ENCODE measurements around the gene TIMP3.

DNA sequence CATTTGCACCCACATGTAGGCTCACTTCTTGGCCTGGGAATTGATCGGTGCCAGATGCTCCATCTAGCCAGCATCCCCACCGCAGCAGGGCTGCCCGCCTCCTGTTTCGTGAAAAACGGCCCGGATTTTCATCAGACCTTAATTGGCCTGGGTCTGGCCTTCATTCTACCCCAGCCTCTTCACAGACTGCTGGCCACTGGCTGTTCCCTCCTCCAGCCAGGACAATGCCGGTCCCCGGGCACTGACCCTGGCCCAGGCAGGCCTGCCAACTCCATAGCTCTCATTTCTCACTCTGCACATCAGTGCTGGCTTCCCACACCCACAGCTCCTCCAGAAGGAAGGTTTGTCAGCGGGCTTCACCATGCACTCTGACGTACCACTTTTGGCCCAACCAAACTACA lies 27.9 kb downstream of the TIMP3 start:
- TF ChIP-seq, protein P1, sequence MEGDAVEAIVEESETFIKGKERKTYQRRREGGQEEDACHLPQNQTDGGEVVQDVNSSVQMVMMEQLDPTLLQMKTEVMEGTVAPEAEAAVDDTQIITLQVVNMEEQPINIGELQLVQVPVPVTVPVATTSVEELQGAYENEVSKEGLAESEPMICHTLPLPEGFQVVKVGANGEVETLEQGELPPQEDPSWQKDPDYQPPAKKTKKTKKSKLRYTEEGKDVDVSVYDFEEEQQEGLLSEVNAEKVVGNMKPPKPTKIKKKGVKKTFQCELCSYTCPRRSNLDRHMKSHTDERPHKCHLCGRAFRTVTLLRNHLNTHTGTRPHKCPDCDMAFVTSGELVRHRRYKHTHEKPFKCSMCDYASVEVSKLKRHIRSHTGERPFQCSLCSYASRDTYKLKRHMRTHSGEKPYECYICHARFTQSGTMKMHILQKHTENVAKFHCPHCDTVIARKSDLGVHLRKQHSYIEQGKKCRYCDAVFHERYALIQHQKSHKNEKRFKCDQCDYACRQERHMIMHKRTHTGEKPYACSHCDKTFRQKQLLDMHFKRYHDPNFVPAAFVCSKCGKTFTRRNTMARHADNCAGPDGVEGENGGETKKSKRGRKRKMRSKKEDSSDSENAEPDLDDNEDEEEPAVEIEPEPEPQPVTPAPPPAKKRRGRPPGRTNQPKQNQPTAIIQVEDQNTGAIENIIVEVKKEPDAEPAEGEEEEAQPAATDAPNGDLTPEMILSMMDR (IDR thresholded peaks at IDR 0.05): no peak
- TF ChIP-seq POLR2A (IDR thresholded peaks at IDR 0.05): no peak

All from Peyer's patch (tissue), 4 donors.